K562 (cell line): ENCODE measurements around the gene RXFP1. TPM values are rescaled to one million over a fixed set of nuclear protein-coding genes. Genes with fewer than 3 reads are reported as not detected.

Experiments
- COPS2 ChIP-seq: fragments of 450-650 bp; conservative IDR thresholded peaks from 2 replicates; pipeline ENCODE4 v1.6.1; 2016; ENCODE audit warnings: mild to moderate bottlenecking, moderate library complexity
- DDX20 ChIP-seq: fragments of 450-650 bp; IDR thresholded peaks from 2 replicates; pipeline ENCODE4 v1.6.1; 2016; ENCODE audit warnings: missing genetic modification characterization, low read depth, mild to moderate bottlenecking, missing compliant biosample characterization, moderate library complexity
- FOXA1 ChIP-seq: fragments of 450-650 bp; IDR thresholded peaks from 2 replicates; pipeline ENCODE4 v1.6.1; 2016; ENCODE audit warnings: mild to moderate bottlenecking, borderline replicate concordance
- SIRT6 ChIP-seq: IDR thresholded peaks from one replicate; pipeline ENCODE4 v1.6.1; 2012; ENCODE audit warnings: low read depth, mild to moderate bottlenecking, control low read depth, inconsistent platforms, low read length, moderate library complexity
- SMAD1 ChIP-seq: fragments of 150-350 bp; IDR thresholded peaks from 2 replicates; pipeline ENCODE4 v1.6.1; 2014; ENCODE audit warnings: low read length, low read depth; ENCODE audit not compliant: partially characterized antibody
- SMARCB1 ChIP-seq: IDR thresholded peaks from 2 replicates; pipeline ENCODE4 v1.6.1; 2011; ENCODE audit warnings: improper control_type of control experiment, low read depth; ENCODE audit not compliant: insufficient read length
- SP1 ChIP-seq: sonication (generic); formaldehyde crosslinking; IDR thresholded peaks from 2 replicates; pipeline ENCODE4 v1.8.1; 2022; ENCODE audit warnings: mild to moderate bottlenecking, missing genetic modification reagents
- SREBF1 ChIP-seq: fragments of 150-350 bp; IDR thresholded peaks from 2 replicates; pipeline ENCODE4 v1.6.1; 2014; ENCODE audit warnings: antibody characterized with exemption, low read depth, low read length, borderline replicate concordance
- STAT5A ChIP-seq: IDR thresholded peaks from 2 replicates; pipeline ENCODE4 v1.6.1; 2012; ENCODE audit warnings: low read length, inconsistent platforms, borderline replicate concordance
- ZNF146 ChIP-seq: IDR thresholded peaks from one replicate; pipeline ENCODE4 v1.6.1; 2018; ENCODE audit warnings: missing compliant biosample characterization; ENCODE audit not compliant: unreplicated experiment
- ZSCAN29 ChIP-seq: fragments of 450-650 bp; IDR thresholded peaks from 2 replicates; pipeline ENCODE4 v1.6.1; 2017
- polyA plus RNA-seq, 8 experiments: library from polyadenylated mRNA; depleted of rRNA in 4 of 8; stranded (reverse) in 5 of 8; unstranded in 3 of 8; fragments of >200 nt; fragmentation: Nextera tagmentation in 2 of 8; fragmentation: Illumina TruSeq in 1 of 8; extraction: Ambion mirVana in 2 of 8; extraction: Trizol in 1 of 8; gene quantifications; 2 replicates each; pipeline versions ENCODE4 v1.2.1 to v1.2.3, GENCODE V29; 2011 to 2014; ENCODE audit warnings: inconsistent platforms in 1 of 8, missing spikeins in 1 of 8
- total RNA-seq, 7 experiments: library from RNA; depleted of rRNA in 6 of 7; stranded (reverse); fragments of >200 nt in 6 of 7; fragmentation: Illumina TruSeq in 2 of 7; extraction: Trizol in 2 of 7; gene quantifications; 2 replicates each; pipeline versions ENCODE4 v1.2.1 to v1.2.3, GENCODE V29; 2011 to 2021; ENCODE audit warnings: low replicate concordance in 1 of 7
- TF ChIP-seq, protein P1 (sequence below): sonication (generic); formaldehyde crosslinking; IDR thresholded peaks from 2 replicates; pipeline ENCODE4 v1.8.0; 2022; ENCODE audit warnings: missing genetic modification reagents, mild to moderate bottlenecking, borderline replicate concordance
- TF ChIP-seq, protein P2 (sequence below), 2 experiments: IDR thresholded peaks; 2 replicates each; pipeline ENCODE4 v1.6.1; 2012; ENCODE audit warnings: improper control_type of control experiment in 2 of 2, low read depth in 2 of 2, low read length in 2 of 2, borderline replicate concordance in 1 of 2
- TF ChIP-seq, protein P3 (sequence below): fragments of 450-650 bp; IDR thresholded peaks from 2 replicates; pipeline ENCODE4 v1.6.1; 2016; ENCODE audit warnings: antibody characterized with exemption
- TF ChIP-seq, protein P4 (sequence below): fragments of 150-350 bp; conservative IDR thresholded peaks from 2 replicates; pipeline ENCODE4 v1.6.1; 2014; ENCODE audit warnings: low read length

The RXFP1 gene
- total and polyA plus RNA-seq, 9 of the 15 experiments (the other 6 are each of a cell fraction or from before 2014, with no cell fraction given), result 0.03 to 0.06 (median 0.04) TPM; not detected in 6

DNA sequence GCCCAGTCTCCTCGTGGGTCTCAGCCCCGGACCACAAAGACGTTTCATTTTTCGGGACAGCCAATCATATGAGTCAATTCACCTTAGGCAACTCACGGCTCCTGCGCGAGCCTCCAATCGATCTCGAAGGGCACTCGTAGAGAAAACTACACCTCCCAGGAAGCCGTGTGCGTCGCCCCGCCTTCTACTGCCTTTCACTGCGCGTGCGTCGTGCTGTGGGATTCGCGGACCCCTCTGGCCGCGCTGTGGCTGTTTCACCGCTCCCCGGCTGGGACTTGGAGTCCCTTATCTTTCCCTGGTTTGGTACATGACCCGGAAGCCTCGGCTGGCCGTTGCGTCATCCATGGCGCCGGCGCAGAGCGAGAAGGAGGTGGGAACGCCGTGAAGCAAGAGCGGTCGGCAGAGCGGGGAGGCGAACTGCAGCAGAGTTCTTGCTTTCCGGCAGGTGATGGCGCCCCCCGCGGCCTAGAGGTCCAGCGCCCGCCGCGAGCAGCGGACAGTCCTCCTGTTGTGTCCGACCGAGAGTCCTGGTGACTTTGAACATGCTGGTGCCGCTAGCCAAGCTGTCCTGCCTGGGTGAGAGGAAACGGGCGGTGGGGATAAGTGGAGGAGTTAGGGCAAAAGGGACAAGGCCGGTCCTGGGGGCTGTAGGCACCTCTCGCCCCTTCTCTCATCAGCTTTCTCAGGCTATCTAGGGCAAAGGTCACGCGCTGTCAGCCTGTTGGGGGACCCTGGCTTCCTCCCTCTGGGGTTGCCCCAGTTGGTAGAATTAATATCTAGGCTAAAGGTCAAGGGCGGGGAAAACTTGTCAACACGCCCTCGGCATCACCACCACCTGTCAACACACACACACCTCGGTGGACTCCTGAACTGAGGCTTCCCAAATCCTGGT lies 150.5 kb downstream of the RXFP1 start, which contains the start of gene ETFDH (continued):
- TF ChIP-seq SIRT6 (no peak), SREBF1 (0 out of 2 replicates have a peak, but pooled peaks have one; percentile 34), DDX20 (tag) (no peak), ZNF146 (CRISPR knock-in tag) (no peak), SMARCB1 (no peak), FOXA1 (no peak), SMAD1 (peak; percentile 65), ZSCAN29 (no peak), COPS2 (no peak), STAT5A (no peak), SP1 (peak; percentile 92)
- TF ChIP-seq, protein P1, sequence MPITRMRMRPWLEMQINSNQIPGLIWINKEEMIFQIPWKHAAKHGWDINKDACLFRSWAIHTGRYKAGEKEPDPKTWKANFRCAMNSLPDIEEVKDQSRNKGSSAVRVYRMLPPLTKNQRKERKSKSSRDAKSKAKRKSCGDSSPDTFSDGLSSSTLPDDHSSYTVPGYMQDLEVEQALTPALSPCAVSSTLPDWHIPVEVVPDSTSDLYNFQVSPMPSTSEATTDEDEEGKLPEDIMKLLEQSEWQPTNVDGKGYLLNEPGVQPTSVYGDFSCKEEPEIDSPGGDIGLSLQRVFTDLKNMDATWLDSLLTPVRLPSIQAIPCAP (CRISPR knock-in tag), result no peak
- TF ChIP-seq, protein P2, sequence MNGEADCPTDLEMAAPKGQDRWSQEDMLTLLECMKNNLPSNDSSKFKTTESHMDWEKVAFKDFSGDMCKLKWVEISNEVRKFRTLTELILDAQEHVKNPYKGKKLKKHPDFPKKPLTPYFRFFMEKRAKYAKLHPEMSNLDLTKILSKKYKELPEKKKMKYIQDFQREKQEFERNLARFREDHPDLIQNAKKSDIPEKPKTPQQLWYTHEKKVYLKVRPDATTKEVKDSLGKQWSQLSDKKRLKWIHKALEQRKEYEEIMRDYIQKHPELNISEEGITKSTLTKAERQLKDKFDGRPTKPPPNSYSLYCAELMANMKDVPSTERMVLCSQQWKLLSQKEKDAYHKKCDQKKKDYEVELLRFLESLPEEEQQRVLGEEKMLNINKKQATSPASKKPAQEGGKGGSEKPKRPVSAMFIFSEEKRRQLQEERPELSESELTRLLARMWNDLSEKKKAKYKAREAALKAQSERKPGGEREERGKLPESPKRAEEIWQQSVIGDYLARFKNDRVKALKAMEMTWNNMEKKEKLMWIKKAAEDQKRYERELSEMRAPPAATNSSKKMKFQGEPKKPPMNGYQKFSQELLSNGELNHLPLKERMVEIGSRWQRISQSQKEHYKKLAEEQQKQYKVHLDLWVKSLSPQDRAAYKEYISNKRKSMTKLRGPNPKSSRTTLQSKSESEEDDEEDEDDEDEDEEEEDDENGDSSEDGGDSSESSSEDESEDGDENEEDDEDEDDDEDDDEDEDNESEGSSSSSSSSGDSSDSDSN (IDR thresholded peaks at IDR 0.05; ENCODE audit: borderline replicate concordance in 1 of 2, low read depth in 2 of 2, low read length in 2 of 2), result peak in 1 of 2 experiments; percentile 86; a peak in 2 of 4 replicates
- TF ChIP-seq, protein P3, sequence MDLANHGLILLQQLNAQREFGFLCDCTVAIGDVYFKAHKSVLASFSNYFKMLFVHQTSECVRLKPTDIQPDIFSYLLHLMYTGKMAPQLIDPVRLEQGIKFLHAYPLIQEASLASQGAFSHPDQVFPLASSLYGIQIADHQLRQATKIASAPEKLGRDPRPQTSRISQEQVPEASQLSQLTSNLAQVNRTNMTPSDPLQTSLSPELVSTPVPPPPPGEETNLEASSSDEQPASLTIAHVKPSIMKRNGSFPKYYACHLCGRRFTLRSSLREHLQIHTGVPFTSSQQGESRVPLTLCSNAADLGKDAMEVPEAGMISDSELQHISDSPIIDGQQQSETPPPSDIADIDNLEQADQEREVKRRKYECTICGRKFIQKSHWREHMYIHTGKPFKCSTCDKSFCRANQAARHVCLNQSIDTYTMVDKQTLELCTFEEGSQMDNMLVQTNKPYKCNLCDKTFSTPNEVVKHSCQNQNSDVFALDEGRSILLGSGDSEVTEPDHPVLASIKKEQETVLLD, result peak; percentile 96
- TF ChIP-seq, protein P4, sequence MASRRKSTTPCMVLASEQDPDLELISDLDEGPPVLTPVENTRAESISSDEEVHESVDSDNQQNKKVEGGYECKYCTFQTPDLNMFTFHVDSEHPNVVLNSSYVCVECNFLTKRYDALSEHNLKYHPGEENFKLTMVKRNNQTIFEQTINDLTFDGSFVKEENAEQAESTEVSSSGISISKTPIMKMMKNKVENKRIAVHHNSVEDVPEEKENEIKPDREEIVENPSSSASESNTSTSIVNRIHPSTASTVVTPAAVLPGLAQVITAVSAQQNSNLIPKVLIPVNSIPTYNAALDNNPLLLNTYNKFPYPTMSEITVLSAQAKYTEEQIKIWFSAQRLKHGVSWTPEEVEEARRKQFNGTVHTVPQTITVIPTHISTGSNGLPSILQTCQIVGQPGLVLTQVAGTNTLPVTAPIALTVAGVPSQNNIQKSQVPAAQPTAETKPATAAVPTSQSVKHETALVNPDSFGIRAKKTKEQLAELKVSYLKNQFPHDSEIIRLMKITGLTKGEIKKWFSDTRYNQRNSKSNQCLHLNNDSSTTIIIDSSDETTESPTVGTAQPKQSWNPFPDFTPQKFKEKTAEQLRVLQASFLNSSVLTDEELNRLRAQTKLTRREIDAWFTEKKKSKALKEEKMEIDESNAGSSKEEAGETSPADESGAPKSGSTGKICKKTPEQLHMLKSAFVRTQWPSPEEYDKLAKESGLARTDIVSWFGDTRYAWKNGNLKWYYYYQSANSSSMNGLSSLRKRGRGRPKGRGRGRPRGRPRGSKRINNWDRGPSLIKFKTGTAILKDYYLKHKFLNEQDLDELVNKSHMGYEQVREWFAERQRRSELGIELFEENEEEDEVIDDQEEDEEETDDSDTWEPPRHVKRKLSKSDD, result 0 out of 2 replicates have a peak, but pooled peaks have one; percentile 36
